Activated T-helper 1 cell treated with anti-CD3 and anti-CD28 coated beads, Interleukin-2, amount 50 U/mL, for 16 hours (primary cell): ENCODE measurements around the gene A4GALT.
A peak's percentile ranks its signal among the peaks of the same experiment; 100 is the strongest.
"Not testable (repeated sequence)": the region's sequence is repeated elsewhere in the genome, so short reads cannot be mapped to it uniquely, and the experiment has no call there.

Experiments
- DNase-seq, 2 donors: peaks; one replicate each; pipeline ENCODE4 v3.0.0-alpha.2; 2020; ENCODE audit warnings: low read depth in 1 of 2, low spot score in 1 of 2

Gene A4GALT

GRCh38 chr22:42683578-42684283 lies 36.9 kb downstream of the A4GALT start:
- no peak for DNase-seq

- DNase-seq: no peak
Observed at GRCh38 chr22:42682113-42682851, 38.4 kb downstream of the A4GALT start.

GRCh38 chr22:42680648-42681047 lies 40.0 kb downstream of the A4GALT start:
- DNase-seq: no peak

GRCh38 chr22:42679691-42680090 lies 41.0 kb downstream of the A4GALT start:
- no peak for DNase-seq

- no peak for DNase-seq
Observed at GRCh38 chr22:42678894-42679293, 41.8 kb downstream of the A4GALT start.

GRCh38 chr22:42677936-42678335 lies 42.7 kb downstream of the A4GALT start:
- not testable (repeated sequence) for DNase-seq

GRCh38 chr22:42676059-42676607 lies 44.5 kb downstream of the A4GALT start:
- DNase-seq: no peak

GRCh38 chr22:42673898-42674401 lies 46.7 kb downstream of the A4GALT start:
- no peak for DNase-seq

- not testable (repeated sequence) for DNase-seq
Observed at GRCh38 chr22:42673071-42673470, 47.6 kb downstream of the A4GALT start.

- no peak for DNase-seq
Observed at GRCh38 chr22:42670921-42671709, 49.6 kb downstream of the A4GALT start.

GRCh38 chr22:42670046-42670445 lies 50.6 kb downstream of the A4GALT start:
- no peak for DNase-seq

GRCh38 chr22:42666393-42666792 lies 54.3 kb downstream of the A4GALT start:
- DNase-seq: not testable (repeated sequence)

GRCh38 chr22:42664976-42665831 lies 55.5 kb downstream of the A4GALT start:
- DNase-seq: no peak

GRCh38 chr22:42661985-42662831 lies 58.5 kb downstream of the A4GALT start:
- peak; percentile 67 to 72 for DNase-seq

GRCh38 chr22:42656578-42656977 lies 64.1 kb downstream of the A4GALT start:
- DNase-seq: no peak

GRCh38 chr22:42655693-42656092 lies 65.0 kb downstream of the A4GALT start:
- no peak for DNase-seq

GRCh38 chr22:42654436-42655073 lies 66.1 kb downstream of the A4GALT start:
- no peak for DNase-seq

GRCh38 chr22:42653999-42654398 lies 66.7 kb downstream of the A4GALT start:
- no peak for DNase-seq

- DNase-seq: no peak
Observed at GRCh38 chr22:42651134-42651533, 69.5 kb downstream of the A4GALT start.
